ENCODE measurements around the gene CTNNA1.

- TF ChIP-seq SP2 (IDR thresholded peaks at IDR 0.05; ENCODE audit: low read length) (no peak), TCF12 (IDR thresholded peaks at IDR 0.05; ENCODE audit: low read depth, low read length) (no peak), ASH2L (IDR thresholded peaks at IDR 0.05; ENCODE audit: low read length) (no peak), YY1 (IDR thresholded peaks at IDR 0.05; ENCODE audit: low read depth, low read length) (no peak), CBX5 (IDR thresholded peaks at IDR 0.05; ENCODE audit: low read depth, low read length) (no peak)
- TF ChIP-seq, protein P1, sequence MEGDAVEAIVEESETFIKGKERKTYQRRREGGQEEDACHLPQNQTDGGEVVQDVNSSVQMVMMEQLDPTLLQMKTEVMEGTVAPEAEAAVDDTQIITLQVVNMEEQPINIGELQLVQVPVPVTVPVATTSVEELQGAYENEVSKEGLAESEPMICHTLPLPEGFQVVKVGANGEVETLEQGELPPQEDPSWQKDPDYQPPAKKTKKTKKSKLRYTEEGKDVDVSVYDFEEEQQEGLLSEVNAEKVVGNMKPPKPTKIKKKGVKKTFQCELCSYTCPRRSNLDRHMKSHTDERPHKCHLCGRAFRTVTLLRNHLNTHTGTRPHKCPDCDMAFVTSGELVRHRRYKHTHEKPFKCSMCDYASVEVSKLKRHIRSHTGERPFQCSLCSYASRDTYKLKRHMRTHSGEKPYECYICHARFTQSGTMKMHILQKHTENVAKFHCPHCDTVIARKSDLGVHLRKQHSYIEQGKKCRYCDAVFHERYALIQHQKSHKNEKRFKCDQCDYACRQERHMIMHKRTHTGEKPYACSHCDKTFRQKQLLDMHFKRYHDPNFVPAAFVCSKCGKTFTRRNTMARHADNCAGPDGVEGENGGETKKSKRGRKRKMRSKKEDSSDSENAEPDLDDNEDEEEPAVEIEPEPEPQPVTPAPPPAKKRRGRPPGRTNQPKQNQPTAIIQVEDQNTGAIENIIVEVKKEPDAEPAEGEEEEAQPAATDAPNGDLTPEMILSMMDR (IDR thresholded peaks at IDR 0.05; ENCODE audit: control extremely low read depth in 1 of 3, insufficient read depth in 1 of 3, low read depth in 1 of 3, low read length in 3 of 3): no peak
Observed at GRCh38 chr5:138832218-138832617, 79.0 kb downstream of the CTNNA1 start.
